ENCODE data around the gene PSMA4. TPM values are rescaled to one million over a fixed set of nuclear protein-coding genes. Genes with fewer than 3 reads are reported as not detected.
A peak's percentile ranks its signal among the peaks of the same experiment; 100 is the strongest.
"Not testable (repeated sequence)": the region's sequence is repeated elsewhere in the genome, so short reads cannot be mapped to it uniquely, and the experiment has no call there.

The PSMA4 gene
- total RNA-seq = 121 TPM

DNA sequence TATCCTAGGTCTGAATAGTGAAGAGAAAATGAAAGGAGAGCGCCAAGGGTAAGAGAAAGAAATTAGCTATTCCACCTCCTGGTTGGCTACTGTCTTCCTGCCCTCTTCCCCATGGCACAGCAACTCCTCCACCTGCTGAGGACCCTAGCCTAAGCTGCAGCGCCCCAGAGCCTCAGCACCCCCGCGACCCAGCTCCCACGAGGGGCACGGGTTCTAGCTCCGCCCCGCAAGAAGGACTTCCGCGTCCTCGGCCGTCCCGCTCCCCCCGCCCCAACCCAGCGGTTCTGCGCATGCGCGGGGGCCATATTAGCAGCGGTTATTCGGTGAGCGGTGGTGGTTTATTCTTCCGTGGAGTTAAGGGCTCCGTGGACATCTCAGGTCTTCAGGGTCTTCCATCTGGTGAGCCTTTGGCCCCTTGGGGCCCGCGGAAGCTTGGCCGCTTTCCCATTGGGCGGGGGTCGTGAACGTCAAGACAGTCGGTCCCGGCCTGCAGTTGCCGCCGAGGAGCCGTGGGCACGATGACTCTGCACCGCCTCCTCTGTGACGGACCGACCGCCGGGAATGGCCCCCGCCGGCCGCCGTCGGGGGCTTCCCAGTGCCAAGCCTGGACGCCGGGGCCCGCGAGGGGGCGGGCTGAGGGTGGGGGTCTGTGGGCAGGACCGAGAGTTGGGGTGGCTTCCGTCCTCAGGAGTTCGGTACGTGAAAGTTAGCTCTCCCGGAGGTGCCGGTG, at the start of gene PSMA4:
TSS of gene PSMA4 (plus strand) at position 304 of the 730 bp plus-strand sequence. CDS start 1,484 bp downstream, outside the sequence.
- peak; percentile 85 for DNase-seq

DNA sequence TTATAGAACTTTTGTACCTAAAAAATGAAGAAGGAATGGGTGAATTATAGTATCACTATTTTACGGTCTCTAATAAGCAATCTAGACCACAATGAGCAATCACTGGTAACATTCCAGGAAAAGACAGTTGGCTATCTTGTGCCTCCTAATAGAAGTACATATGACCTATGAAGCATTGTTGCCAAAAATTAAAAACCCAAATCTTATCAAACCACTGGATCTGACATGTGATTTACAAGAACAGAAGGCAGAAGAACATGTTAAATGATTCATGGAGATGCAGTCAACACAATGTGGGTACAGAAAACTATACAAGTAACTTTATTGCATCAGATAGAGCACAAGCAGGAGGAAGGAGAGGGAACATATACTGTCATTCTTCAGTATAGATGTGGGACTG, 47.4 kb upstream of the PSMA4 start:
- DNase-seq = no peak

DNA sequence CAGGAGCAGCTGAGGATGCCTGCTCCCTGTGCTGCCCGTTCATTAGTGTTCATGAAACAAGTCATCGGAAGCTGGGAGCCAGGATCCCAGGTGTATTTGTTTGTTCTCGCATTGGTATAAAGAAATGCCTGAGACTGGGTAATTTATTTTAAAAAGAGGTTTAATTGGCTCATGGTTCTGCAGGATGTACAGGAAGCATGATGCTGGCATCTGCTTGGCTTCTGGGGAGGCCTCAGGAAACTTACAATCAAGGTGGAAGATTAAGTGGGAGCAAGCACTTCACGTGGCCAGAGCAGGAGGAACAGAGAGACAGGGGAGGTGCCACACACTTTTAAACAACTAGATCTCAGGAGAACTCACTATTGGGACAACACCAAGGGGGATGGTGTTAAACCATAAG, 38.4 kb upstream of the PSMA4 start:
- DNase-seq = no peak

DNA sequence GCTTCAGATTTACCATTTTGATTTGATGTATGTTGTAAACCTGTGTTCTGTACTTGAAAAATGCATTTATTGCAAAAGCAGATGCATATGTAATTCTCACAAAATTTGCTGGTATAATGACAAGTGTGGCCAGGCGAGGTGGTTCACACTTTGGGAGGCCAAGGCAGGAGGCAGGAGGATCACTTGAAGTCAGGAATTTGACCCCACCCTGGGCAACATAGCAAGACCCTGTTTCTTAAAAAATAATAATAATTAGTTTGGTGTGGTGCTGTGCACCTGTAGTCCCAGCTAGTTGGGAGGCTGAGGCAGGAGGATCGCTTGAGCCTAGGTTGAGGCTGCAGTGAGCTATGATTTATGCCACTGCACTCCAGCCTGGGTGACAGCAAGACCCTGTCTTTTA, 37.6 kb upstream of the PSMA4 start:
- no peak for DNase-seq

DNA sequence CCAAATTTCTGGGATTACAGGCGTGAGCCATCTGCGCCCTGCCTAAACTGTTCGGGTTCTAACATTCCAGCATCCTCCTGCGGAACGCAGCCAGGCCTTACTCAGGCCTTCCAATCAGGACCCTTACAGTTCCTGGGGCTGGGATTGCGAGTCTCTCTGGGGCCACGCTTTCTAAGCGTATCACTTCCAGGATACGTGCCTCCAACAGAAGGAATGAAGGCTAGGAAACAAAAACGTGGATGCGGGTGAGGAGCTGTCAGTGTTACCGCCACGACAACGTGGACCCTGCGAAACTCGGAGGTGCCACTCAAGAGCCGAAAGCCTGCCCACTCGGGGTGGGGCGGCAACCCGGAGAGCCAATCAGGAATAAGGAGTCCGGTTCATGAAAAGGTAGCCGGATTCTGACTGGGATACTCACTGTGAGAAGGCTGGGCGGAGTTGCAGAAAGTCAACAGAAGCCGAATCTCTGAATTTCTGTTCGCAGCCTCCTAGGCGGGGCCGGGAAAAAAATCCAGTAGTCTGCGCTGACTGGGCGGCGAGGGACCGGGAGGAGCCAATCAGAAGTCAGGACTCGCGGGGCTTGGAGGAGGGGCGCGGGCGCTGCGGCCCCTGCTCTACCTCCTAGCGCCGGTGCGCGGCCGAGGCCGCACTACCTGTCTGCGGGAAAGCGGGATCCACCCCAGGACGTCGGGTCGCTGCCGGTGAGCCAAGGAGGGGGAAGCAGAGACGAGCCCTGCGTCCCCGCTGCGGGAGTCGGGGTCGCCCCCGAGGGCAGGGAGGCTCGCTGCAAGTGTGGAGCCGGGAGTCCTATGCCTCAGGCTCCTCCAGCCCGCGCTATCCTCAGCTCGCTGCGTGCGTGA, 33.0 kb upstream of the PSMA4 start, which contains the start of gene HYKK:
TSS of gene HYKK (plus strand) at position 607 of the 860 bp plus-strand sequence. CDS start 5,512 bp downstream, outside the sequence.
- peak; percentile 95 for DNase-seq

DNA sequence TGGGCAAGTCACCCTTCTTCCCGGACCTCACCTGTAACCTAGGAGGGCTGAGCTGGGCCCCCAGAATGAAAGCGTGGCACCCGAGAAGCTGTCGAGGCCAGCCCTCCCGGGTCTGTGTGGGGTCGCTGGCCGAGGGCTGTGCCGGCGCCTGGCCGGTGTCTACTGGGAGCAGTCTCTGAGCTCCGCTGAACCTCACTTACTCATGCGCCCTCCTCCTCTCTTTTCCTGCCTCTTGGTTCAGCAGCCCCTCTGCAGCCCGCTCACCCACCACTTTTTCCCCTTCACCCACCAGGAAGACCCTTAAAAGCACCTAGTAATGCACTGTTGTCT, 32.4 kb upstream of the PSMA4 start:
- DNase-seq = no peak

DNA sequence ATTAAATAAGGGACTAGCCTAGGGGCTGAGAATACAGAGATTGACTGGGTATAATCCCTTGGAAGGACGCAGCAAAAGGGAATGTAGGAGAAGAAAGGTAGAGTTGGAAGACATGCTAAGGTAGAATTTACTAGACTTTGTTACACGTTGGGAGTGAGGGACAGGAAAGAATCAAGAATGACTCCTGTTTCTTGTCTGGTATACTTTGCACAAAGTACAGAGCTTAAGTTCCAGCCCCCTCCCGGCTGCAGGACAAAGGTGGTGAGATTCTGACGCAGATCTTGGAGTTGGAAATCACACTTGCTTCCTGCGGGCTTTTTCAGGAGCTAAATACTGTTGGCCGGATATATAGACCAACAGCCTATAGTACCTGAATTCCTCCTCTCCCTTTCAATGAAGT, 32.0 kb upstream of the PSMA4 start:
- no peak for DNase-seq

DNA sequence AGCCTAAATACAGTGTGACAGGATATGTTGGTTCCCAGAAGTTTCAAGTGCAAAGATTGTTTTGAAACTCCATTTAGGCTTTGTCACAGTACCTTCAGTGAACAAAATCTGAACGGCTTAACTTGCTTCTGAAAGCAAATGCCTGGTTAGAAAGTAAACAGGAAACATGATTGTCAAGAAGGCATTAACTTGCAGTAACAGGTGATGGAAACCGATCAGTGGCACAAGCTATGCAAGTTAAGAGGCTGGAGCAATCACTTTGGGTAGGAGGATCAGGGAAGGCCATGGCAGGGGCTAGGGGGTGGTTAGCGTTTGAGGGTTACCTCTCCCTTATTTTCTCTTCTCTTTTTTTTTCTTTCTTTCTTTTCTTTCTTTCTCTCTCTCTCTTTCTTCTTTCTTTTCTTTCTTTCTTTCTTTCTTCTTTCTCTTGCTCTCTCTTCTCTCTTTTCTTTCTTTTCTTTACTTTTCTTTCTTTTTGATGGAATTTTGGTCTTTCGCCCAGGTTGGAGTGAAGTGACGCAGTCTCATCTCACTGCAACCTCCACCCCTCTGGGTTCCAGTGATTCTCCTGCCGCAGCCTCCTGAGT, 30.4 kb upstream of the PSMA4 start:
- DNase-seq = no peak

DNA sequence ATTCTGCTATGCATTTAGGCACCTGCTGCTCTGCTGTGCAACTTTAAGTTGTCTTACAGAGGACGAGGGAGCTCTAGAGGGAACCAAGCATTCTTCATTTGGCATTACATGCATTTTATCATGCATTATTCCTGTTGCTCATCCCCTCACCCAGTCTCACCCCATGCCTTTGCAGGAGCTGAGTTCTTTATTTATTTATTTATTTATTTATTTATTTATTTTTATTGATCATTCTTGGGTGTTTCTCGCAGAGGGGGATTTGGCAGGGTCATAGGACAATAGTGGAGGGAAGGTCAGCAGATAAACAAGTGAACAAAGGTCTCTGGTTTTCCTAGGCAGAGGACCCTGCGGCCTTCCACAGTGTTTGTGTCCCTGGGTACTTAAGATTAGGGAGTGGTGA, 20.2 kb upstream of the PSMA4 start:
- DNase-seq = not testable (repeated sequence)

DNA sequence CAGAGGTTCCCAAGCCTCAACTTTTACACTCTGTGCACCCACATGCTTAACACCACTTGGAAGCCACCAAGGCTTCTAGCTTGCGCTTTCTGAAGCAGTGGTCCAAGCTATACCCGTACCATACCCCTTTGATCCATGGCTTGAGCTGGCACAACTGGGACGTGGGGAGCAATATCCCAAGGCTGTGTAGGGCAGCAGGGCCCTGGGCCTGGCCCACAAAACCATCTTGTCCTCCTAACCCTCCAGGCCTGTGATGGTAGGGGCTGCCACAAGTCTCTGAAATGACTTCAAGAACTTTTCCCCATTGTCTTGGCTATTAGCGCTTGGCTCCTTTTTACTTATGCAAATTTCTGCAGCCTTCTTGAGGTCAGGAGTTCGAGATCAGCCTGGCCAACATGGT, 16.0 kb upstream of the PSMA4 start:
- DNase-seq = no peak

DNA sequence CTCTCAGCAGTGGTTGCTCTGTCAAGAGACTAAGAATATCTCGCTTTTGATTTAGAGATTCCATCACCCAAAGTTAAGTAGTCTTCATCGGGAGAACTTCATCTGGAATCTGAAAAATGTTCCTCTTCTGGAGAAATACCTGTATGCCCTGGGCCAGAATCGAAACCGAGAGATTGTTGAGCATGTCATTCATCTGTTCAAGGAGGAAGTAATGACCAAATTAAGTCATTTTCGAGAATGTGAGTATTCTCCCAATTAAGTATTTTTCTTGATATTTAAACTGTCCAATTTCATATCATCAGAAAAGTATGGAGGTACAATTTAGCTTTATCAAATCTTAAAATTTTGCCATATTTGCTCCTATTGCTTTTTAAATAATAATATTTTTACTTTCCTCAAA, 12.9 kb upstream of the PSMA4 start:
- no peak for DNase-seq

DNA sequence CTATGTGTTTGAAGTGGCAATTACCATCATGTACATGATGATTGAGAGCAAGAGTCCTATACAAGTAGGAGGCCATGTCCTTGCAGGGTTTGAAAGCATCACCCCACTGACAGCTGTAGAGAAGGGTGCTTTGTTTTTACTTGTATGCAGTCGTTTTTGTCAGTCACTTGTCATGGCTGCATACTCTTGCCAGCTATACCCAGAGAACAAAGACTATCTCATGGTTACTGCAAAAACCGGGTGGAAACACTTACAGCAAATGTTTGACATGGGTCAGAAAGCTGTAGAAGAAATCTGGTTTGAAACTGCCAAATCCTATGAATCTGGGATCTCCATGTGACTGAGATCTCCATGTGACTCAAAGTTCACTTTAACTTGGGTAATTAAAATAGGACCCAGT, 6.9 kb upstream of the PSMA4 start:
- no peak for DNase-seq

DNA sequence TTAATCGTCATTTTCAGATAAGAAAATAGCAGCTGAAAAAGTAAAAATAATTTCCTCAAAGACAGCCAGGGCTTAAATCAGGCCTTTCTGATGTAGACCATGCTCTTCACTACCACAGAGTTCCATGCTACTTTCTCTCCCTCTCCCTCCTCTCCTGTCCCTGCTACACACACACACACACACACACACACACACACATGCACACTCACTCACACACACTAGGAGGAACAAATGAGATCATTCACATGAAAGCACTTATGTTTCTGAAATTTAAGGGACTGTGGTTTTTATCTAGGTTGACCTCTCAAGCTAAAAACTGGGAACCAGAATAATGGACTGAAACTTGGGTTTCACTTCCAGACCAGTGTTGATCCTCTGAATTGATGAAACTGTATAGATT, 4.1 kb upstream of the PSMA4 start:
- no peak for DNase-seq

DNA sequence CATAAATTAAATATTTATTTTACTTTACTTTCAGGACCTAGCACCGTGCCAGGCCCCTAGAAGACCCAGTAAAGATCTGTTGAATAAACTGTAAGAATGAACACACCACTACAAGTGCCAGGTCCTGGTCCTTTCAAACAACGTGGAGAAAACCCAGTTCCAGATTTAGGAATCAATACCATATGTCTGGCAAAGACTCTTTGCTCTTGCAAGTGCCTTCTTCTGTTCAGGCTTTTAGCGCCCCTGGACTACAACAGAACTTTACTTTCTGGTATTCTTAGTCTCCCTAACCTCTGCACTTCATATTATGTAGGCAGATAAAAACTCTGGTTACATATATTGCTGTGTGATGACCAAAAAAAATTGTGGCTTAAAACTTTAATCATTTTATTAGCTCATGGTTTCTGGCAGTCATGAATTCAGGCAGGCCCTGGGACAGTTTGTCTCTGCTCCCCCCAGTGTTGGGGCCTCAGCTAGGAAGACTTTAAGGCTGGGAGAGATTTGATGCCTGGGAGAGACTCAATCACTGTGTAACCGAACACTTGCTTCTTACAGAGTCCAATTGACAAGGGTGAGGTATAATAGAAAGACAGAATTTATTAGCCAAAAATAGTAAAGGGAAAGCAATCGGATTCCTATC, 2.9 kb upstream of the PSMA4 start:
- no peak for DNase-seq

DNA sequence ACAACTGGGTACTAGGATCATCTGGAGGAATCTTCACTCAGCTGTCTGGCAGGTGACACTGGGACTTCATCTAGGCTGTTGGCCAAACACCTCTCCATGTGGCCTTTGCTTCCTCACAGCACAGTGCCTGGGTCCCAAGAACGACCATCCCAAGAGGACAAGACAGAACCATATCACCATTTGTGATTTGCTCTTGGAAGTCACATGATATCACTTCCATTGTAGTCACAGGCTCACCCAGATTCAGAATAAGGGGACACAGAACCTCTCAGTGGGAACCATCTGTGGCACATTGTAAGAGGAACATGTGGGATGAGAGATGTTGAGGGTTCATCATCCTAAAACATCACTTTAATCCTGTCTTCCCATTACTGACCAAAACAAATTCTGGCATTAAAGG, 1.9 kb upstream of the PSMA4 start:
- DNase-seq = no peak

DNA sequence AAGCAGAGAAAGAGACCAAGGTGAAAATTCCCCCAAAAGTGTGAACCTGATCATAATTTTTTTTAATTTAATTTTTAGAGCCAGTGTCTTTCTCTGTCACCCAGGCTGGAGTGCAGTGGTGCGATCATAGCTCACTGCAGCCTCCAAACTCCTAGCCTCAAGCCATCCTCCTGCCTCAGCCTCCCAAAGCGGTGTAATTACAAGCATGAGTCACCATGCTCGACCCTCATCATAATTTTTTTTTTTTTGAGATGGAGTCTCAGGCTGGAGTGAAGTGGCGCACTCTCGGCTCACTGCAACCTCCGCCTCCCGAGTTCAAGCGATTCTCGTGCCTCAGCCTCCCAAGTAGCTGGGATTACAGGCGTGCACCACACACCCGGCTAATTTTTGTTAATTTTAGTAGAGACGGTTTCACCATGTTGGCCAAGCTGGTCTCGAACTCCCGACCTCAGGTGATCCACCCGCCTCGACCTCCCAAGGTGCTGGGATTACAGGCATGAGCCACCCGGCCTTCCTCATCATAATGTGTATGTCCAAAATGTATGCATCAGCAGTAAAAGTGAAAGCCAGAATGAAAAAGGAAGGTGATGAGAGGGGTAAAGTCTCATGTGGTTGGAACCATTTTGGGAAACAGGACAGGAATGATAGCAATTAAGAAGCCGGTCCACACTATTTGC, 642 bp upstream of the PSMA4 start:
- not testable (repeated sequence) for DNase-seq

DNA sequence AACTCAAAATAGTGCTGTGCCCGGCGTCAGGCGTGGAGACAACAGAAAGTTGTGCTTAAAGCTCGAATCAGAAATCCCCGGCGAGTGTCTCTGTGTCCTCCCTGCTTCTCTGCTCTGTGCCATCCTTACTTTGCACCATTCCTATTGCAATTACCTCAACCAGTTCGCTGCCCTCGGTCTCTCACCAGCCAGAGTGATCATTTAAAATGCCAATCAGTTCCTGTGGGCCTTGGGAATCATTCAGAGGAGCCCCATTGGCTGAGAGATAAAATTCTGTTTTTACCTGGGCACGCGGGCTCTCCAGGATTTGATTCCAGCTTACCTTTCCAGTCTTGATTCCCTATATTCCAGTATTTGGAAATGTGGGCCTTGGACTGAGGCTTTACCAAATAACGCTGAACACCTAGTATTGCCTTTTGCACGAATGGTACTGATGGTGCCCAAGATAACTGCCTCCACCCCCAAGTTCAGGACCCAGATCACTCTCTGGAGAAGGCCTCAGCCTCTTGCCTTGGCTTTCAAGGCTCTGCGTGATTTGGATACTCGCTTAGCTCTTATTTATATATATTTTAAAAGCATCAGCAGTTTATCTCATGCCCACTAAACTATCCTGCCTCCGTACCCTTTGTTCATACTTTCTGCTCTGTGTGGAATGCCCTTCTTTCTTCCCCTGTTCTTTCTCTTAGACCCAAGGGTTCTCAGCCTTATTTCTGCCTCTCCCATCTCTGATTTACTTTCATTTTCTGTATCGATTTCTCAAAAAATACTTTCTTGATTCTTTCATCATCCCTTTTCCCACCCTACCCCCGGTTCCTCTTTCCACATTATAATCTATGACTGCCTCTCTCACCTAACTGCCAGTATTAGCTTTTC, 863 bp downstream of the PSMA4 start:
- DNase-seq = no peak

DNA sequence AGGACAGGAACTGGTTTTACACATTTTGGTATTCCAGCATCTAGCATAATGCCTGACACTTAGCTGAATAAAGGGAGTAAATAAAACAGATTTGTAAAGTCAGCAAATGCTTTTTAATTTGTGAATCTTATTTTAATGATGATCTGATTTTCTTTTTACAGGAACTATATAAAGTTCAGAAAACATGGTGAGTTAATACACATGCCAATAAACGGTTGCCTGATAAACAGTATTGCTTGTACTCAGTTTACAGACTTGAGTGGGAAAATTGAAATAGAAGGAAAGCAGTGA, 1.4 kb downstream of the PSMA4 start:
- DNase-seq = no peak

DNA sequence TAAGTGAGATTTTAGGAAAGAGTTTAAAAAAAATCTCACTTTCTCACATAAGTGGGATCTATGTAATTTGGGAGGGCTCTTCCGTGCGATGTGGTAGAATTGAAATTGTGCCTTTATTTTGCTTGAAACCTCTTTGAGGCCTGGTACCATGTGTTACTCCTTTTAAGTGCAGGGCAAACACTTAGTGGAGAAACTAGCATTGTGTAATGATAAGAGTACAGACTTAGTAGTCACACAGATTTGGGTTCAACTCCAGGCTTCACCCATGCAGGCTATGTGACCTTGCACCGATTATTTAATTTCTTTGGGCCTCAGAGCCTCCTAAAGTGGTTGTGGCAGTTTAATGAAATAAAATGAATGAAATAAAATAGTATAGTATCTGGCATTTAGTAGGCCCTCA, 2.4 kb downstream of the PSMA4 start:
- DNase-seq = no peak

DNA sequence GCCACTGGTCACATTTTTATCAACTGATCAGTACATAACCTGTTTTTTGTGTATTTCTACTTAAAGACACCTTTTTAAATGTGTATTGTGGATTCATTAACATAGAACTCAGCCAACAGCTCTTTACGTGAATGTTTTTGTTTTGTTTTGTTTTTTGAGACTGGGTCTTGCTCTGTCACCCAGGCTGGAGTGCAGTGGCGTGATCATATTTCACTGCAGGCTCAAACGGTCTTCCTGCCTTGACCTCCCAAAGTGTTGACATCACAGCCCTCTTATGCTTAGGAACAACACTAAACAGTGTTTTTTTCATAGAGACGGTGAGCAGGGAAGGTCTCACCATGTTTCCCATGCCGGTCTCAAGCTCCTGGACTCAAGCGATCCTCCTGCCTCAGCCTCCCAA, 9.9 kb downstream of the PSMA4 start:
- no peak for DNase-seq

DNA sequence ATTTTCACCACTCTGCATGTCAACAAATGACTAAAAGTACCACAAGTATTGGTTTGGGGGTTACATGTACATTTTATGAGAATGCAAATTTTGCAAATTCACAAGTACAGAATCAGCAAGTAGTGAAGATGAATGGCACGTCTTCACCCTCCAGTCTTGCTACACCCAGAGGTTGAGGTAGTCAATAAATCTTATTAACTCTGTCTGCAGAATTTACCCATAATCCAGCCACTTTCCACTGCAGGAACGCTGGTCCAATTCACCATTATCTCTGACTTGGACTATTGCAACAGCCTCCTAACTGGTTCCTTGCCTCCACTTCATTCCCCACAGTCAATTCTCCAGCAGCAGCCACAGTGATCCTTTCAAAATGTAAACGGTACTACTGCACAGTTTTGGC, 10.6 kb downstream of the PSMA4 start:
- no peak for DNase-seq

DNA sequence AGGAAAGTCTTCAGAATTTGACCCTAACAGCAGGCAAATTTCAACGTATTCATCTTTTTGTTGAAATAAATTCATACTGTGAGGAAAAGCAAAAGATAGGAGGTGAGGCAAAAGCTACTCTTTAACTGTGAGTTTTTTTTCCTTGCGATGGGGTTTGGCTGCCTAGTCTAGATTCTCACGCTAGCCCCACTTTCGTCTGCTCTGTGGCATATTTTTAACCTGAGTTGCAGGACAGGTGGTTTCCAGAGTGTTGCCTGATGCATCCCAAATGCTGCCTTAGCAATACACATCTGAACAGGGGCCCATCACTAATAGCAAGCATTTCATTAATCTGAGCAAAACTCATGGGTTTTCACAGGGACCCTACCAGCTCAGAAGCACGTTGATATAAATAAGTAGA, 11.7 kb downstream of the PSMA4 start:
- no peak for DNase-seq

All from occipital lobe (tissue), 2 donors.